H1 (cell line): Measurements from ENCODE around the gene PI4K2A. TPM values are rescaled to one million over a fixed set of nuclear protein-coding genes. Genes with fewer than 3 reads are reported as not detected.
A peak's percentile ranks its signal among the peaks of the same experiment; 100 is the strongest.

ENCODE experiments used
- CTCF ChIA-PET: fragments of 300-600 bp; sonication (Branson Sonifier 250); formaldehyde crosslinking; loops from one replicate; lab custom pipeline; 2021; ENCODE audit not compliant: partially characterized antibody; lab: Charles Lee
- POLR2A ChIA-PET: fragments of 300-600 bp; sonication (Branson Sonifier 250); formaldehyde crosslinking; loops from one replicate; lab custom pipeline; 2021; ENCODE audit warnings: inconsistent platforms; ENCODE audit not compliant: partially characterized antibody; lab: Charles Lee
- DNase-seq, 2 experiments: peaks; one replicate each; pipeline versions ENCODE4 v3.0.0 to v3.0.0-alpha.2; 2010 to 2022; ENCODE audit warnings: low spot score in 2 of 2, low read depth in 1 of 2, mixed read lengths in 1 of 2
- FAIRE-seq: peaks from 2 replicates; lab custom pipeline; 2011; peaks lifted over from hg19 to GRCh38; lab: Jason Lieb, UNC
- H2AFZ ChIP-seq: 2 replicates; pipeline ENCODE4 v1.8.1; 2012; ENCODE audit warnings: low read length, inconsistent platforms
- H2AK5ac ChIP-seq: 2 replicates; pipeline ENCODE4 v1.6.1; 2013; ENCODE audit warnings: low read depth, low read length
- H2BK120ac ChIP-seq: replicated peaks from 2 replicates; pipeline ENCODE3; 2013; ENCODE audit warnings: low read depth, low read length, inconsistent platforms
- H2BK12ac ChIP-seq: 2 replicates; pipeline ENCODE4 v1.6.1; 2013; ENCODE audit warnings: low read depth, low read length
- H2BK15ac ChIP-seq: 2 replicates; pipeline ENCODE4 v1.6.1; 2013; ENCODE audit warnings: low read length
- H2BK20ac ChIP-seq: 2 replicates; pipeline ENCODE4 v1.6.1; 2013; ENCODE audit warnings: low read length
- H2BK5ac ChIP-seq: 2 replicates; pipeline ENCODE4 v1.6.1; 2013; ENCODE audit warnings: low read depth, low read length
- H3K14ac ChIP-seq: 2 replicates; pipeline ENCODE4 v1.6.1; 2013; ENCODE audit warnings: inconsistent platforms; ENCODE audit not compliant: insufficient read length
- H3K18ac ChIP-seq: 2 replicates; pipeline ENCODE4 v1.6.1; 2013; ENCODE audit warnings: low read length; ENCODE audit errors: extremely low read depth
- H3K23ac ChIP-seq: 2 replicates; pipeline ENCODE4 v1.6.1; 2013; ENCODE audit warnings: inconsistent platforms; ENCODE audit not compliant: insufficient read length
- H3K23me2 ChIP-seq: 2 replicates; pipeline ENCODE4 v1.6.1; 2013; ENCODE audit warnings: low read depth, low read length
- H3K27ac ChIP-seq: 2 replicates; pipeline ENCODE4 v1.6.1; 2011; ENCODE audit warnings: low read depth, low read length, inconsistent platforms
- H3K27me3 ChIP-seq, 4 experiments: replicated peaks in 1 of 4; 1 replicate in 1 of 4; 2 replicates in 3 of 4; pipeline versions ENCODE4 v1.6.1 to v1.8.1; 2011 to 2013; ENCODE audit warnings: low read length in 3 of 4, mild to moderate bottlenecking in 3 of 4, inconsistent platforms in 2 of 4, mixed read lengths in 2 of 4, moderate library complexity in 1 of 4; ENCODE audit not compliant: control insufficient read depth in 3 of 4, insufficient read depth in 3 of 4; ENCODE audit errors: extremely low read depth in 1 of 4
- H3K36me3 ChIP-seq, 4 experiments: 2 replicates each; pipeline versions ENCODE4 v1.6.1 to v1.8.1; 2011 to 2013; ENCODE audit warnings: mild to moderate bottlenecking in 4 of 4, low read length in 3 of 4, moderate library complexity in 2 of 4, control low read depth in 1 of 4, inconsistent platforms in 1 of 4; ENCODE audit not compliant: insufficient read depth in 4 of 4, control insufficient read depth in 2 of 4
- H3K4ac ChIP-seq: replicated peaks from 2 replicates; pipeline ENCODE3; 2013; ENCODE audit warnings: low read length, low read depth, mixed read lengths, inconsistent platforms; ENCODE audit not compliant: insufficient read length
- H3K4me1 ChIP-seq, 4 experiments: replicated peaks in 1 of 4; 1 replicate in 1 of 4; 2 replicates in 3 of 4; pipeline versions ENCODE4 v1.6.1 to v1.8.1; 2011 to 2013; ENCODE audit warnings: low read length in 3 of 4, inconsistent platforms in 2 of 4, mixed read lengths in 1 of 4; ENCODE audit not compliant: insufficient read depth in 4 of 4, control insufficient read depth in 3 of 4
- H3K4me2 ChIP-seq, 2 experiments: 2 replicates each; pipeline versions ENCODE4 v1.6.1 to v1.8.1; 2011 to 2013; ENCODE audit warnings: low read depth in 2 of 2, low read length in 2 of 2, control low read depth in 1 of 2, inconsistent platforms in 1 of 2, mild to moderate bottlenecking in 1 of 2; ENCODE audit not compliant: insufficient read depth in 1 of 2
- H3K4me3 ChIP-seq, 4 experiments: fragments of 200-600, 300-600 bp in 1 of 4; sonication (generic), shearing (Covaris generic), sonication (Bioruptor Twin) in 1 of 4; 2 replicates each; pipeline versions ENCODE4 v1.5.1 to v1.8.1; 2011 to 2016; ENCODE audit warnings: low read length in 4 of 4, low read depth in 3 of 4, control low read depth in 2 of 4, inconsistent platforms in 2 of 4, mild to moderate bottlenecking in 2 of 4, mixed read lengths in 1 of 4, moderate library complexity in 1 of 4; ENCODE audit not compliant: insufficient read depth in 2 of 4; ENCODE audit errors: extremely low read depth in 1 of 4
- H3K56ac ChIP-seq: replicated peaks from 2 replicates; pipeline ENCODE3; 2013; ENCODE audit warnings: low read depth, mild to moderate bottlenecking, mixed read lengths, low read length, inconsistent platforms; ENCODE audit not compliant: insufficient read length
- H3K79me1 ChIP-seq: 2 replicates; pipeline ENCODE4 v1.6.1; 2013; ENCODE audit warnings: low read depth, low read length, control low read depth
- H3K79me2 ChIP-seq, 2 experiments: 2 replicates each; pipeline versions ENCODE4 v1.6.1 to v1.8.1; 2012 to 2013; ENCODE audit warnings: low read length in 2 of 2, mild to moderate bottlenecking in 2 of 2, inconsistent platforms in 1 of 2; ENCODE audit not compliant: insufficient read depth in 2 of 2, control insufficient read depth in 1 of 2
- H3K9ac ChIP-seq, 4 experiments: replicated peaks in 1 of 4; 1 replicate in 1 of 4; 2 replicates in 3 of 4; pipeline versions ENCODE4 v1.6.1 to v1.8.1; 2011 to 2013; ENCODE audit warnings: low read depth in 3 of 4, low read length in 3 of 4, control low read depth in 2 of 4, mild to moderate bottlenecking in 2 of 4, moderate library complexity in 2 of 4, inconsistent platforms in 1 of 4; ENCODE audit errors: extremely low read depth in 1 of 4
- H3K9me3 ChIP-seq, 2 experiments: 2 replicates each; pipeline versions ENCODE4 v1.6.1 to v1.8.1; 2012 to 2013; ENCODE audit warnings: mild to moderate bottlenecking in 2 of 2, moderate library complexity in 2 of 2, control low read depth in 1 of 2, inconsistent platforms in 1 of 2, low read depth in 1 of 2, low read length in 1 of 2, mixed read lengths in 1 of 2; ENCODE audit not compliant: insufficient read depth in 2 of 2
- H4K20me1 ChIP-seq, 2 experiments: replicated peaks in 1 of 2; 2 replicates each; pipeline versions ENCODE3 to v1.8.1; 2011 to 2013; ENCODE audit warnings: inconsistent platforms in 2 of 2, low read length in 2 of 2, mild to moderate bottlenecking in 1 of 2; ENCODE audit not compliant: insufficient read depth in 2 of 2, control insufficient read depth in 1 of 2
- H4K5ac ChIP-seq: 2 replicates; pipeline ENCODE4 v1.6.1; 2013; ENCODE audit warnings: low read length, low read depth, mixed read lengths, inconsistent platforms; ENCODE audit not compliant: insufficient read length
- H4K8ac ChIP-seq: 2 replicates; pipeline ENCODE4 v1.8.0; 2013; ENCODE audit warnings: mild to moderate bottlenecking, moderate library complexity, low read length, inconsistent platforms; ENCODE audit not compliant: insufficient read depth; ENCODE audit errors: extremely low read depth
- H4K91ac ChIP-seq: replicated peaks from 2 replicates; pipeline ENCODE3; 2013; ENCODE audit warnings: low read length, mixed read lengths, inconsistent platforms; ENCODE audit not compliant: insufficient read length
- CBX8 ChIP-seq: fragments of 300-800, 300-1000 bp; sonication (generic); IDR thresholded peaks from 2 replicates; pipeline ENCODE4 v1.7.1; 2016; ENCODE audit warnings: low read depth, low read length, borderline replicate concordance
- CHD2 ChIP-seq: IDR thresholded peaks from 2 replicates; pipeline ENCODE4 v1.6.1; 2012; ENCODE audit warnings: low read length, improper control_type of control experiment
- EZH2 ChIP-seq: fragments of 200-600 bp; sonication (generic); IDR thresholded peaks from 2 replicates; pipeline ENCODE4 v1.7.1; 2012; ENCODE audit warnings: low read depth, mild to moderate bottlenecking, moderate library complexity, low read length, inconsistent platforms; ENCODE audit not compliant: severe bottlenecking
- GTF2F1 ChIP-seq: IDR thresholded peaks from 2 replicates; pipeline ENCODE4 v1.6.1; 2012; ENCODE audit warnings: low read depth, low read length, improper control_type of control experiment, borderline replicate concordance
- JUND ChIP-seq: IDR thresholded peaks from 2 replicates; pipeline ENCODE4 v1.6.1; 2011; ENCODE audit warnings: mild to moderate bottlenecking, improper control_type of control experiment, low read length
- KDM1A ChIP-seq: fragments of 200-600, 300-600 bp; sonication (generic); IDR thresholded peaks from 2 replicates; pipeline ENCODE4 v1.7.1; 2016; ENCODE audit warnings: mild to moderate bottlenecking, low read length, borderline replicate concordance
- KDM5A ChIP-seq: fragments of 200-600 bp; IDR thresholded peaks from 2 replicates; pipeline ENCODE4 v1.7.1; 2012; ENCODE audit warnings: mild to moderate bottlenecking, low read length, inconsistent platforms, mixed read lengths
- NANOG ChIP-seq: IDR thresholded peaks from 2 replicates; pipeline ENCODE4 v1.6.1; 2011; ENCODE audit warnings: low read length, low read depth, mild to moderate bottlenecking, inconsistent platforms; ENCODE audit not compliant: insufficient read depth, poor library complexity, severe bottlenecking
- POLR2A ChIP-seq, 2 experiments: IDR thresholded peaks; 1 replicate in 1 of 2; 2 replicates in 1 of 2; pipeline ENCODE4 v1.6.1; 2011; ENCODE audit warnings: low read depth in 2 of 2, low read length in 2 of 2, mild to moderate bottlenecking in 2 of 2; ENCODE audit errors: control extremely low read depth in 1 of 2
- POLR2AphosphoS5 ChIP-seq: IDR thresholded peaks from 2 replicates; pipeline ENCODE4 v1.6.1; 2011; ENCODE audit warnings: low read depth, low read length
- RXRA ChIP-seq: IDR thresholded peaks from 2 replicates; pipeline ENCODE4 v1.6.1; 2011; ENCODE audit warnings: low read depth, mild to moderate bottlenecking, low read length, moderate library complexity; ENCODE audit not compliant: insufficient read depth
- SRF ChIP-seq: IDR thresholded peaks from 2 replicates; pipeline ENCODE4 v1.6.1; 2011; ENCODE audit warnings: mild to moderate bottlenecking, low read depth, low read length, moderate library complexity
- SUZ12 ChIP-seq: fragments of 200-600 bp; sonication (generic); IDR thresholded peaks from 2 replicates; pipeline ENCODE4 v1.6.1; 2012; ENCODE audit warnings: mild to moderate bottlenecking, inconsistent platforms, low read length, moderate library complexity, mixed read lengths
- TAF1 ChIP-seq: IDR thresholded peaks from 2 replicates; pipeline ENCODE4 v1.6.1; 2011; ENCODE audit warnings: mild to moderate bottlenecking, low read depth, low read length
- TCF12 ChIP-seq: IDR thresholded peaks from 2 replicates; pipeline ENCODE4 v1.6.1; 2011; ENCODE audit warnings: low read depth, mild to moderate bottlenecking, low read length
- YY1 ChIP-seq: IDR thresholded peaks from 2 replicates; pipeline ENCODE4 v1.6.1; 2011; ENCODE audit warnings: low read depth, mild to moderate bottlenecking, low read length
- WGBS, 2 experiments: shearing (Covaris generic) in 1 of 2; methylation state at CpG; one replicate each; pipeline versions ENCODE4 v1.1.6 to v1.1.7; 2013 to 2015; ENCODE audit warnings: low lambda C conversion rate in 2 of 2, mixed read lengths in 2 of 2, inconsistent platforms in 1 of 2, low coverage in 1 of 2, missing lambda C conversion rate in 1 of 2; ENCODE audit not compliant: insufficient replicate concordance in 2 of 2, insufficient coverage in 1 of 2, insufficient read length in 1 of 2; ENCODE audit errors: extremely low coverage in 1 of 2, missing lambda C conversion rate in 1 of 2; 5-methylcytosine and 5-hydroxymethylcytosine counted together
- polyA plus RNA-seq, 7 experiments: library from polyadenylated mRNA; depleted of rRNA in 3 of 7; stranded (reverse) in 5 of 7; unstranded in 2 of 7; fragments of >200 nt in 5 of 7; fragments of 200-250 nt in 2 of 7; gene quantifications; 1 replicate in 5 of 7; 2 replicates in 1 of 7; 4 replicates in 1 of 7; pipeline versions ENCODE4 v1.2.1 to v1.2.3, GENCODE V29; 2011 to 2013; ENCODE audit warnings: missing spikeins in 2 of 7, mixed read lengths in 2 of 7
- total RNA-seq: library from RNA; stranded (reverse); fragmentation: NEBNext Ultra II Directional; extraction: Animal tissue kit (Norgen Biotek cat#: 25700); gene quantifications from 2 replicates; pipeline ENCODE4 v1.2.1, GENCODE V29; 2021

PI4K2A gene
- total and polyA plus RNA-seq, 2 of the 8 experiments (the other 6 are each of a cell fraction or from before 2014, with no cell fraction given): 20.7 to 21.9 TPM

- WGBS, 2 experiments: 94% methylated on average over 3 of the region's 3 CpGs; no CpG with 5 or more reads in 1 of the 2 experiments
- H3K9ac ChIP-seq: no peak overlapping the region
- no peak for FAIRE-seq
Measured at GRCh38 chr10:97651773-97652172, 11.3 kb downstream of the PI4K2A start.

More at GRCh38 chr10:97651773-97652172, 11.3 kb downstream of the PI4K2A start:
- Histone ChIP-seq H4K20me1 (peaks cover 0 to 2% of the 10 kb centered on the region in 2 experiments), H4K8ac (no peak overlapping the region), H4K5ac (no peak overlapping the region), H3K27ac (0 out of 2 replicates have a peak overlapping the region, but pooled peaks have one; percentile 27), H3K4me2 (no peak overlapping the region), H3K4ac (no peak overlapping the region), H2BK15ac (no peak overlapping the region), H2AK5ac (no peak overlapping the region), H2BK120ac (no peak overlapping the region), H3K4me3 (no peak overlapping the region), H3K14ac (no peak overlapping the region), H3K18ac (no peak overlapping the region), H2BK12ac (no peak overlapping the region), H3K23ac (no peak overlapping the region), H3K27me3 (no peaks in the 10 kb centered on the region), H3K79me1 (no peaks in the 10 kb centered on the region), H3K9me3 (no peaks in the 10 kb centered on the region), H3K23me2 (no peaks in the 10 kb centered on the region), H3K56ac (no peak overlapping the region), H2BK20ac (no peak overlapping the region), H3K79me2 (peaks cover 5 to 24% of the 10 kb centered on the region in 2 experiments; a peak in 3 of 4 replicates), H4K91ac (no peak overlapping the region), H3K4me1 (peaks cover 5 to 11% (median 9%) of the 10 kb centered on the region in 4 experiments; a peak in 6 of 7 replicates), H2BK5ac (no peak overlapping the region), H2AFZ (no peak overlapping the region), H3K36me3 (peaks cover 15 to 49% (median 39%) of the 10 kb centered on the region in 4 experiments)
- ChIA-PET CTCF (interaction anchor here (0.9 kb wide), 1 partner anchor 10 kb away, joined by 6 read pairs; no protein-coding TSS in a partner anchor), POLR2A (no interaction called here)
- DNase-seq: no peak
- TF ChIP-seq YY1 (no peak), TCF12 (no peak), EZH2 (no peak), JUND (no peak), CBX8 (no peak), SRF (no peak), POLR2A (IDR thresholded peaks at IDR 0.05; ENCODE audit: control extremely low read depth in 1 of 2, low read depth in 2 of 2, low read length in 2 of 2) (no peak), KDM5A (no peak), NANOG (no peak), SUZ12 (no peak), POLR2AphosphoS5 (no peak), RXRA (no peak), KDM1A (no peak), TAF1 (no peak), GTF2F1 (no peak), CHD2 (no peak)
